Measurements from ENCODE around the gene BATF2.

BATF2 gene

GRCh38 chr11:64947208-64947814 lies 49.5 kb downstream of the BATF2 start:
- no peaks in the 10 kb centered on the region for H3K27me3 ChIP-seq (ENCODE audit: control insufficient read depth, insufficient read depth, low read length)
- no peaks in the 10 kb centered on the region for H3K79me2 ChIP-seq
- no peak overlapping the region for H3K27ac ChIP-seq
- H3K4me1 ChIP-seq, result no peaks in the 10 kb centered on the region
- no peak overlapping the region for H3K4me2 ChIP-seq (ENCODE audit: low read length)
- no peaks in the 10 kb centered on the region for H3K36me3 ChIP-seq (ENCODE audit: control insufficient read depth, insufficient read depth, low read length)
- H2AFZ ChIP-seq, result no peak overlapping the region
- H3K4me3 ChIP-seq (ENCODE audit: low read depth, low read length), result no peak overlapping the region
- no peaks in the 10 kb centered on the region for H3K9me3 ChIP-seq (ENCODE audit: control insufficient read depth, low read length)
- H3K9ac ChIP-seq, result no peak overlapping the region
- TF ChIP-seq CTCF (IDR thresholded peaks at IDR 0.05), result no peak

Data from parathyroid adenoma (tissue), 2 donors.